Muscle of leg (tissue), 11 donors: ENCODE results near the gene NEURL1B. TPM values are rescaled to one million over a fixed set of nuclear protein-coding genes. Genes with fewer than 3 reads are reported as not detected.

ENCODE experiments used
- DNase-seq: peaks from one replicate; pipeline ENCODE4 v3.0.0; 2013
- H3K27ac ChIP-seq: one replicate; pipeline ENCODE4 v1.5.1; 2013; ENCODE audit warnings: mild to moderate bottlenecking, low read length, control low read depth
- H3K27me3 ChIP-seq: one replicate; pipeline ENCODE4 v1.6.1; 2013; ENCODE audit warnings: low read length; ENCODE audit not compliant: control insufficient read depth, insufficient read depth
- H3K36me3 ChIP-seq: one replicate; pipeline ENCODE4 v1.6.1; 2013; ENCODE audit warnings: low read length; ENCODE audit not compliant: control insufficient read depth, insufficient read depth
- H3K4me1 ChIP-seq: one replicate; pipeline ENCODE4 v1.6.1; 2013; ENCODE audit warnings: low read length; ENCODE audit not compliant: control insufficient read depth, insufficient read depth
- H3K4me3 ChIP-seq: one replicate; pipeline ENCODE4 v1.5.1; 2013; ENCODE audit warnings: low read length, control low read depth
- H3K9me3 ChIP-seq: replicated peaks from 2 replicates; pipeline ENCODE4 v1.6.1; 2013; ENCODE audit warnings: low read depth, low read length; ENCODE audit not compliant: control insufficient read depth
- WGBS: methylation state at CpG from one replicate; pipeline ENCODE4 v1.1.5; 2013; ENCODE audit warnings: missing lambda C conversion rate; ENCODE audit not compliant: insufficient coverage; 5-methylcytosine and 5-hydroxymethylcytosine counted together
- polyA plus RNA-seq, 8 donors: library from polyadenylated mRNA; unstranded; fragments of 120-200 nt; gene quantifications; one replicate each; pipeline versions ENCODE4 v1.2.1 to v1.2.3, GENCODE V29; 2013; ENCODE audit warnings: inconsistent platforms in 1 of 8, low replicate concordance in 1 of 8; ENCODE audit not compliant: insufficient read length in 8 of 8, insufficient read depth in 1 of 8
- total RNA-seq: library from RNA; stranded (reverse); fragments of 120-200 nt; gene quantifications from one replicate; pipeline ENCODE4 v1.2.4, GENCODE V29; 2013

NEURL1B gene
- total and polyA plus RNA-seq, 9 donors = 27.3 to 45.2 (median 36.2) TPM

- Histone ChIP-seq H3K4me1 (peaks cover 21% of the 10 kb centered on the region), H3K9me3 (no peaks in the 10 kb centered on the region), H3K4me3 (no peak overlapping the region), H3K27ac (no peak overlapping the region), H3K27me3 (no peaks in the 10 kb centered on the region), H3K36me3 (no peaks in the 10 kb centered on the region)
- no peak for DNase-seq
- 69% methylated on average over 13 of the region's 22 CpGs for WGBS
These were observed 18.7 kb upstream of the NEURL1B start for GRCh38 chr5:172622091-172623046.

GRCh38 chr5:172623313-172623980 lies 17.6 kb upstream of the NEURL1B start:
- DNase-seq = no peak
- WGBS = 74% methylated on average over 6 of the region's 9 CpGs
- Histone ChIP-seq H3K9me3 (no peaks in the 10 kb centered on the region), H3K4me3 (no peak overlapping the region), H3K4me1 (peaks cover 17% of the 10 kb centered on the region), H3K36me3 (no peaks in the 10 kb centered on the region), H3K27ac (peak overlapping the region; percentile 13), H3K27me3 (no peaks in the 10 kb centered on the region)

- no peak overlapping the region for H3K4me3 ChIP-seq
- peak; percentile 44 for DNase-seq
- H3K9me3 ChIP-seq = no peaks in the 10 kb centered on the region
- H3K4me1 ChIP-seq = peaks cover 17% of the 10 kb centered on the region
- WGBS = 57% methylated on average over 14 of the region's 17 CpGs
- H3K27me3 ChIP-seq = no peaks in the 10 kb centered on the region
- peak overlapping the region; percentile 13 for H3K27ac ChIP-seq
- H3K36me3 ChIP-seq = no peaks in the 10 kb centered on the region
These were observed 16.7 kb upstream of the NEURL1B start for GRCh38 chr5:172624083-172624995.

- H3K9me3 ChIP-seq = no peaks in the 10 kb centered on the region
- no peaks in the 10 kb centered on the region for H3K36me3 ChIP-seq
- DNase-seq = no peak
- no peak overlapping the region for H3K27ac ChIP-seq
- no peak overlapping the region for H3K4me3 ChIP-seq
- no peaks in the 10 kb centered on the region for H3K27me3 ChIP-seq
- H3K4me1 ChIP-seq = peaks cover 17% of the 10 kb centered on the region
- 88% methylated on average over 1 of the region's 10 CpGs for WGBS
These were observed 15.8 kb upstream of the NEURL1B start for GRCh38 chr5:172624996-172625964.

- WGBS = 74% methylated on average over 4 of the region's 8 CpGs
- H3K27me3 ChIP-seq = no peaks in the 10 kb centered on the region
These were observed 15.0 kb upstream of the NEURL1B start for GRCh38 chr5:172626031-172626581.

GRCh38 chr5:172630082-172630481 lies 11.0 kb upstream of the NEURL1B start:
- 100% methylated on average over 2 of the region's 5 CpGs for WGBS
- DNase-seq = no peak
- no peak overlapping the region for H3K27ac ChIP-seq

More at GRCh38 chr5:172626031-172626581, 15.0 kb upstream of the NEURL1B start:
- no peak for DNase-seq
- peaks cover 17% of the 10 kb centered on the region for H3K4me1 ChIP-seq
- no peaks in the 10 kb centered on the region for H3K9me3 ChIP-seq
- no peak overlapping the region for H3K4me3 ChIP-seq
- H3K27ac ChIP-seq = no peak overlapping the region
- H3K36me3 ChIP-seq = no peaks in the 10 kb centered on the region

GRCh38 chr5:172630482-172630881 lies 10.6 kb upstream of the NEURL1B start:
- H3K27ac ChIP-seq = no peak overlapping the region
- H3K36me3 ChIP-seq = no peaks in the 10 kb centered on the region
- H3K9me3 ChIP-seq = no peaks in the 10 kb centered on the region
- 80% methylated on average over 4 of the region's 6 CpGs for WGBS
- H3K4me3 ChIP-seq = no peak overlapping the region
- H3K4me1 ChIP-seq = peaks cover 6% of the 10 kb centered on the region
- DNase-seq = no peak
- H3K27me3 ChIP-seq = peaks cover 3% of the 10 kb centered on the region

More at GRCh38 chr5:172630082-172630481, 11.0 kb upstream of the NEURL1B start:
- Histone ChIP-seq H3K27me3 (peaks cover 3% of the 10 kb centered on the region), H3K4me3 (no peak overlapping the region), H3K36me3 (no peaks in the 10 kb centered on the region), H3K4me1 (peaks cover 6% of the 10 kb centered on the region), H3K9me3 (no peaks in the 10 kb centered on the region)

GRCh38 chr5:172630986-172631385 lies 10.1 kb upstream of the NEURL1B start:
- Histone ChIP-seq H3K9me3 (no peaks in the 10 kb centered on the region), H3K36me3 (no peaks in the 10 kb centered on the region), H3K4me1 (peaks cover 4% of the 10 kb centered on the region), H3K27me3 (peaks cover 3% of the 10 kb centered on the region), H3K4me3 (no peak overlapping the region), H3K27ac (no peak overlapping the region)
- WGBS = 27% methylated on average over 3 of the region's 6 CpGs
- no peak for DNase-seq
